Measurements from ENCODE around the gene SMAD5. TPM values are rescaled to one million over a fixed set of nuclear protein-coding genes. Genes with fewer than 3 reads are reported as not detected.

Gene SMAD5
- total RNA-seq, 1 experiment from 2014 or later = 64.3 TPM

GRCh38 chr5:136113606-136114005 lies 19.0 kb upstream of the SMAD5 start:
- no peaks in the 10 kb centered on the region for H3K79me2 ChIP-seq (ENCODE audit: insufficient read depth, low read length)
- BruUV-seq (replicated peaks) = no TSS peak
- ChIA-PET POLR2A (no interaction called here), RAD21 (ENCODE audit: low non-redundant PET in 1 of 2, low total read pairs in 2 of 2, uncharacterized antibody in 2 of 2, unreplicated experiment in 2 of 2) (no interaction called here), CTCF (no interaction called here)
- H3K27me3 ChIP-seq (ENCODE audit: insufficient read depth, low read length) = peaks cover 8% of the 10 kb centered on the region; the same call in 1 of the 2 replicates
- no peaks in the 10 kb centered on the region for H3K4me1 ChIP-seq (ENCODE audit: control insufficient read depth in 1 of 2, insufficient read depth in 2 of 2, low read length in 2 of 2)
- H3K4me3 ChIP-seq (replicated peaks in 1 of 2; ENCODE audit: low read depth in 1 of 2, low read length in 2 of 2) = no peak overlapping the region
- H2AFZ ChIP-seq (ENCODE audit: low read depth, low read length, poor library complexity, severe bottlenecking) = no peak overlapping the region
- no peak for DNase-seq (ENCODE audit: low read depth, low spot score)
- no peak for TF ChIP-seq ATF3 (IDR thresholded peaks at IDR 0.05)
- TF ChIP-seq SP1 (IDR thresholded peaks at IDR 0.05; ENCODE audit: low read depth) = no peak
- TF ChIP-seq ELF1 (IDR thresholded peaks at IDR 0.05; ENCODE audit: borderline replicate concordance, low read depth) = no peak
- no peak for TF ChIP-seq ZFX (IDR thresholded peaks at IDR 0.05)
- TF ChIP-seq SIN3A (IDR thresholded peaks at IDR 0.05; ENCODE audit: low read depth) = no peak
- TF ChIP-seq ZBTB33 (IDR thresholded peaks at IDR 0.05; ENCODE audit: extremely low read depth, insufficient replicate concordance, low read length) = no peak
- TF ChIP-seq JUND (IDR thresholded peaks at IDR 0.05) = no peak
- no peak overlapping the region for H3K4me2 ChIP-seq (ENCODE audit: low read length)
- H4K20me1 ChIP-seq (ENCODE audit: insufficient read depth) = no peaks in the 10 kb centered on the region
- no peak for ATAC-seq
- H3K9ac ChIP-seq (ENCODE audit: low read length) = no peak overlapping the region
- H3K9me2 ChIP-seq (ENCODE audit: insufficient read depth) = no peaks in the 10 kb centered on the region
- no peak overlapping the region for H3K27ac ChIP-seq (ENCODE audit: low read depth, low read length)
- intact Hi-C loops (cut with micrococcal nuclease) = no loop called here
- H3K36me3 ChIP-seq (ENCODE audit: control insufficient read depth in 1 of 2, insufficient read depth in 2 of 2, low read length in 2 of 2) = no peaks in the 10 kb centered on the region
- H3K9me3 ChIP-seq (ENCODE audit: control insufficient read depth in 1 of 2, insufficient read depth in 1 of 2, low read depth in 1 of 2, low read length in 2 of 2) = no peaks in the 10 kb centered on the region

- no peak overlapping the region for H3K27ac ChIP-seq (ENCODE audit: low read depth, low read length)
- TF ChIP-seq CEBPB (IDR thresholded peaks at IDR 0.05; ENCODE audit: low read depth) = no peak
- TF ChIP-seq JUND (IDR thresholded peaks at IDR 0.05) = no peak
- no peak for TF ChIP-seq EGR1 (IDR thresholded peaks at IDR 0.05; ENCODE audit: low read depth)
- no peak for TF ChIP-seq SIN3A (IDR thresholded peaks at IDR 0.05; ENCODE audit: low read depth)
- TF ChIP-seq POLR2AphosphoS5 (IDR thresholded peaks at IDR 0.05; ENCODE audit: low read depth, low read length) = no peak
- TF ChIP-seq YY1 (IDR thresholded peaks at IDR 0.05; ENCODE audit: extremely low read depth, insufficient replicate concordance, low read depth, low read length) = no peak
- TF ChIP-seq TCF7L2 (IDR thresholded peaks at IDR 0.05; ENCODE audit: borderline replicate concordance, extremely low read depth, insufficient read depth, insufficient read length) = no peak
- no peak for TF ChIP-seq POLR2A (IDR thresholded peaks at IDR 0.05; ENCODE audit: borderline replicate concordance, extremely low read depth, insufficient read depth, insufficient read length)
- TF ChIP-seq ZNF274 (IDR thresholded peaks at IDR 0.05; ENCODE audit: low read depth, low read length) = no peak
- no peak for TF ChIP-seq CBX3 (IDR thresholded peaks at IDR 0.05; ENCODE audit: low read depth)
- TF ChIP-seq RAD21 (IDR thresholded peaks at IDR 0.05; ENCODE audit: low read depth) = no peak
- TF ChIP-seq ATF3 (IDR thresholded peaks at IDR 0.05) = no peak
- no peak for TF ChIP-seq ELF1 (IDR thresholded peaks at IDR 0.05; ENCODE audit: borderline replicate concordance, low read depth)
Measured at GRCh38 chr5:136114414-136115125, 18.1 kb upstream of the SMAD5 start.

More at GRCh38 chr5:136114414-136115125, 18.1 kb upstream of the SMAD5 start:
- H3K4me1 ChIP-seq (ENCODE audit: control insufficient read depth in 1 of 2, insufficient read depth in 2 of 2, low read length in 2 of 2) = no peaks in the 10 kb centered on the region
- no peak for DNase-seq (ENCODE audit: low read depth, low spot score)
- BruUV-seq (replicated peaks) = no TSS peak
- no peaks in the 10 kb centered on the region for H3K9me3 ChIP-seq (ENCODE audit: control insufficient read depth in 1 of 2, insufficient read depth in 1 of 2, low read depth in 1 of 2, low read length in 2 of 2)
- no peak overlapping the region for H3K9ac ChIP-seq (ENCODE audit: low read length)
- H4K20me1 ChIP-seq (ENCODE audit: insufficient read depth) = no peaks in the 10 kb centered on the region
- no peak overlapping the region for H3K4me3 ChIP-seq (replicated peaks in 1 of 2; ENCODE audit: low read depth in 1 of 2, low read length in 2 of 2)
- H3K79me2 ChIP-seq (ENCODE audit: insufficient read depth, low read length) = no peaks in the 10 kb centered on the region
- H3K9me2 ChIP-seq (ENCODE audit: insufficient read depth) = no peaks in the 10 kb centered on the region
- H3K4me2 ChIP-seq (ENCODE audit: low read length) = no peak overlapping the region
- ChIA-PET POLR2A (no interaction called here), RAD21 (ENCODE audit: low non-redundant PET in 1 of 2, low total read pairs in 2 of 2, uncharacterized antibody in 2 of 2, unreplicated experiment in 2 of 2) (no interaction called here), CTCF (no interaction called here)
- intact Hi-C loops (cut with micrococcal nuclease) = no loop called here
- H2AFZ ChIP-seq (ENCODE audit: low read depth, low read length, poor library complexity, severe bottlenecking) = no peak overlapping the region
- no peaks in the 10 kb centered on the region for H3K36me3 ChIP-seq (ENCODE audit: control insufficient read depth in 1 of 2, insufficient read depth in 2 of 2, low read length in 2 of 2)
- no peak for ATAC-seq
- H3K27me3 ChIP-seq (ENCODE audit: insufficient read depth, low read length) = peaks cover 8% of the 10 kb centered on the region; the same call in 1 of the 2 replicates
